ENCODE results near the gene AMIGO3.

GRCh38 chr3:49670940-49671290, 48.6 kb downstream of the AMIGO3 start:
- TF ChIP-seq CTCF (IDR thresholded peaks at IDR 0.05; ENCODE audit: insufficient read depth, low read length, poor library complexity, severe bottlenecking) (no peak), EZH2phosphoT487 (conservative IDR thresholded peaks at IDR 0.05; ENCODE audit: low read length) (no peak)

Measured in SU-DHL-6 (cell line).